Stimulated activated CD8-positive, alpha-beta memory T cell treated with anti-CD3 and anti-CD28 coated beads, Interleukin-12 subunit alpha, Interleukin-12 subunit beta, amount 100 ng/mL, for 1 hour (primary cell): Measurements from ENCODE around the gene ABTB2.

Source experiments
- DNase-seq: peaks from one replicate; pipeline ENCODE4 v3.0.0-alpha.2; 2020; ENCODE audit warnings: low read depth

ABTB2 gene

GRCh38 chr11:34209809-34210208 is 148.0 kb downstream of the ABTB2 start:
- DNase-seq, result no peak

- DNase-seq, result no peak
These were observed 149.3 kb downstream of the ABTB2 start for GRCh38 chr11:34208266-34209135.

GRCh38 chr11:34207487-34208180 is 150.2 kb downstream of the ABTB2 start:
- DNase-seq, result no peak

GRCh38 chr11:34206407-34207300 is 151.2 kb downstream of the ABTB2 start:
- no peak for DNase-seq

- DNase-seq, result no peak
These were observed 152.3 kb downstream of the ABTB2 start for GRCh38 chr11:34205326-34206035.

- DNase-seq, result no peak
These were observed 153.2 kb downstream of the ABTB2 start for GRCh38 chr11:34204396-34205279.

- DNase-seq, result no peak
These were observed 154.4 kb downstream of the ABTB2 start for GRCh38 chr11:34203377-34203871.

- DNase-seq, result no peak
These were observed 156.7 kb downstream of the ABTB2 start for GRCh38 chr11:34201129-34201528.

- DNase-seq, result no peak
These were observed 158.3 kb downstream of the ABTB2 start for GRCh38 chr11:34199525-34199924.

GRCh38 chr11:34198523-34198922 is 159.3 kb downstream of the ABTB2 start:
- no peak for DNase-seq

- no peak for DNase-seq
These were observed 160.6 kb downstream of the ABTB2 start for GRCh38 chr11:34197256-34197655.

- DNase-seq, result no peak
These were observed 163.1 kb downstream of the ABTB2 start for GRCh38 chr11:34194576-34195335.

- DNase-seq, result no peak
These were observed 165.1 kb downstream of the ABTB2 start for GRCh38 chr11:34192481-34193401.

GRCh38 chr11:34191578-34191977 is 166.2 kb downstream of the ABTB2 start:
- DNase-seq, result no peak

GRCh38 chr11:34190192-34191139 is 167.3 kb downstream of the ABTB2 start:
- no peak for DNase-seq

GRCh38 chr11:34189191-34189590 is 168.6 kb downstream of the ABTB2 start:
- no peak for DNase-seq

- DNase-seq, result no peak
These were observed 169.6 kb downstream of the ABTB2 start for GRCh38 chr11:34188181-34188580.
